CD4-positive, alpha-beta T cell (primary cell): ENCODE measurements around the gene MTOR. TPM values are rescaled to one million over a fixed set of nuclear protein-coding genes. Genes with fewer than 3 reads are reported as not detected.

Source experiments
- ATAC-seq: fragments of 200-7000 bp; cut with Tn5 transposase; one replicate; pipeline ENCODE4 v1.10.0; 2022; ENCODE audit warnings: mild to moderate bottlenecking; ENCODE audit not compliant: poor library complexity
- CTCF ChIA-PET: fragments of 350-600 bp; sonication (Branson Sonifier 250); formaldehyde crosslinking; loops from one replicate; lab custom pipeline; 2021; ENCODE audit warnings: antibody characterized with exemption, inconsistent platforms; lab: Charles Lee
- POLR2A ChIA-PET: fragments of 350-600 bp; sonication (Branson Sonifier 250); formaldehyde crosslinking; loops from one replicate; lab custom pipeline; 2021; ENCODE audit warnings: antibody characterized with exemption, inconsistent platforms; lab: Charles Lee
- DNase-seq, 14 experiments: peaks; one replicate each; pipeline ENCODE4 v3.0.0-alpha.2; 2013 to 2020; ENCODE audit warnings: mixed read lengths in 2 of 14
- H3K27ac ChIP-seq, 2 donors: one replicate each; pipeline versions ENCODE4 v1.5.1 to v1.7.0; 2013; ENCODE audit warnings: low read length in 2 of 2, low read depth in 1 of 2, mild to moderate bottlenecking in 1 of 2
- H3K27me3 ChIP-seq, 2 experiments: 1 replicate in 1 of 2; 2 replicates in 1 of 2; pipeline versions ENCODE4 v1.6.1 to v1.7.0; 2013; ENCODE audit warnings: low read length in 2 of 2, control low read depth in 1 of 2, mild to moderate bottlenecking in 1 of 2, moderate library complexity in 1 of 2; ENCODE audit not compliant: insufficient read depth in 2 of 2, control insufficient read depth in 1 of 2
- H3K36me3 ChIP-seq: one replicate; pipeline ENCODE4 v1.6.1; 2013; ENCODE audit warnings: low read length, control low read depth; ENCODE audit not compliant: insufficient read depth
- H3K4me1 ChIP-seq: one replicate; pipeline ENCODE4 v1.6.1; 2013; ENCODE audit warnings: low read length, control low read depth; ENCODE audit not compliant: insufficient read depth
- H3K4me3 ChIP-seq: one replicate; pipeline ENCODE4 v1.5.1; 2013; ENCODE audit warnings: mild to moderate bottlenecking, low read length, moderate library complexity
- H3K9me3 ChIP-seq, 2 experiments: 1 replicate in 1 of 2; 2 replicates in 1 of 2; pipeline versions ENCODE4 v1.6.1 to v1.7.0; 2013; ENCODE audit warnings: low read length in 2 of 2, mild to moderate bottlenecking in 2 of 2, control low read depth in 1 of 2, moderate library complexity in 1 of 2; ENCODE audit not compliant: control insufficient read depth in 1 of 2, insufficient read depth in 1 of 2
- H3K27ac Mint-ChIP-seq: one replicate; pipeline ENCODE4 v1.8.0; 2020; ENCODE audit warnings: mixed read lengths
- H3K27me3 Mint-ChIP-seq: one replicate; pipeline ENCODE4 v1.8.0; 2021; ENCODE audit warnings: mixed read lengths
- H3K36me3 Mint-ChIP-seq: one replicate; pipeline ENCODE4 v1.8.0; 2021; ENCODE audit warnings: low read depth, mixed read lengths
- H3K4me1 Mint-ChIP-seq: one replicate; pipeline ENCODE4 v1.8.0; 2021; ENCODE audit warnings: low read depth, mixed read lengths
- H3K4me3 Mint-ChIP-seq: one replicate; pipeline ENCODE4 v1.8.0; 2020; ENCODE audit warnings: mild to moderate bottlenecking, mixed read lengths
- H3K9me3 Mint-ChIP-seq: one replicate; pipeline ENCODE4 v1.8.0; 2020; ENCODE audit warnings: mixed read lengths
- CTCF ChIP-seq: fragments of 200-600 bp; IDR thresholded peaks from one replicate; pipeline ENCODE4 v1.8.0; 2022; ENCODE audit warnings: antibody characterized with exemption, mild to moderate bottlenecking
- intact Hi-C, 2 experiments: fragments of 100-400 bp; cut with DNase I in 1 of 2; cut with micrococcal nuclease in 1 of 2; formaldehyde crosslinking; loops; one replicate each; pipeline versions ENCODE4 v1.15.1 to v1.9.0; 2023 to 2025; cut with DNase I, micrococcal nuclease
- total RNA-seq, 174 experiments: library from RNA in 2 of 174; stranded (reverse) in 2 of 174; gene quantifications; one replicate each; pipeline ENCODE4 v1.2.3 and lab custom pipeline; 2021 to 2026

The MTOR gene
- total RNA-seq, 2 experiments from 2014 or later, result 27.3 to 28.9 TPM

- no peak overlapping the region for H3K4me3 Mint-ChIP-seq
- H3K36me3 Mint-ChIP-seq, result peaks cover 84% of the 10 kb centered on the region
- no peaks in the 10 kb centered on the region for H3K9me3 Mint-ChIP-seq
- Histone ChIP-seq H3K27ac (no peak overlapping the region), H3K4me3 (no peak overlapping the region), H3K27me3 (no peaks in the 10 kb centered on the region), H3K36me3 (peaks cover 71% of the 10 kb centered on the region), H3K4me1 (no peaks in the 10 kb centered on the region), H3K9me3 (no peaks in the 10 kb centered on the region)
- ATAC-seq (no peak), DNase-seq (no peak)
- no peak for TF ChIP-seq CTCF
- POLR2A ChIA-PET, result no interaction called here
- CTCF ChIA-PET, result no interaction called here
- no peaks in the 10 kb centered on the region for H3K27me3 Mint-ChIP-seq
- H3K4me1 Mint-ChIP-seq, result no peaks in the 10 kb centered on the region
- no peak overlapping the region for H3K27ac Mint-ChIP-seq
- intact Hi-C loops, result no loop called here
Observed at GRCh38 chr1:11198851-11199594, 63.3 kb downstream of the MTOR start.

- Histone ChIP-seq H3K9me3 (no peaks in the 10 kb centered on the region), H3K36me3 (peaks cover 72% of the 10 kb centered on the region), H3K27ac (no peak overlapping the region), H3K4me3 (no peak overlapping the region), H3K27me3 (no peaks in the 10 kb centered on the region), H3K4me1 (no peaks in the 10 kb centered on the region)
- H3K4me1 Mint-ChIP-seq, result no peaks in the 10 kb centered on the region
- no peak for TF ChIP-seq CTCF
- DNase-seq, result no peak
- CTCF ChIA-PET, result no interaction called here
- H3K36me3 Mint-ChIP-seq, result peaks cover 83% of the 10 kb centered on the region
- no peaks in the 10 kb centered on the region for H3K27me3 Mint-ChIP-seq
- POLR2A ChIA-PET, result no interaction called here
- no peak for ATAC-seq
- H3K4me3 Mint-ChIP-seq, result no peak overlapping the region
- H3K27ac Mint-ChIP-seq, result no peak overlapping the region
- intact Hi-C loops, result no loop called here
- H3K9me3 Mint-ChIP-seq, result no peaks in the 10 kb centered on the region
Observed at GRCh38 chr1:11198257-11198656, 64.1 kb downstream of the MTOR start.

GRCh38 chr1:11197359-11197758 lies 65.0 kb downstream of the MTOR start:
- Mint-ChIP-seq H3K4me1 (no peaks in the 10 kb centered on the region), H3K9me3 (no peaks in the 10 kb centered on the region), H3K4me3 (no peak overlapping the region), H3K27me3 (no peaks in the 10 kb centered on the region), H3K36me3 (peaks cover 87% of the 10 kb centered on the region), H3K27ac (no peak overlapping the region)
- Histone ChIP-seq H3K27me3 (no peaks in the 10 kb centered on the region), H3K4me3 (no peak overlapping the region), H3K27ac (no peak overlapping the region), H3K9me3 (no peaks in the 10 kb centered on the region), H3K36me3 (peaks cover 79% of the 10 kb centered on the region), H3K4me1 (no peaks in the 10 kb centered on the region)
- ChIA-PET POLR2A (no interaction called here), CTCF (interaction anchor here (0.6 to 1.3 kb wide), 2 partner anchors 135 to 160 kb away, joined by 3 to 4 read pairs; no protein-coding TSS in a partner anchor)
- DNase-seq, result no peak
- TF ChIP-seq CTCF, result no peak
- no peak for ATAC-seq
- intact Hi-C loops, result no loop called here
